NCI-H1092 (cell line): Measurements from ENCODE around the gene ABR.
A peak's percentile ranks its signal among the peaks of the same experiment; 100 is the strongest.
"Not testable (repeated sequence)": the region's sequence is repeated elsewhere in the genome, so short reads cannot be mapped to it uniquely, and the experiment has no call there.

ENCODE experiments used
- DNase-seq: peaks from one replicate; lab custom pipeline; 2025; lab: John Stamatoyannopoulos, UW

ABR gene

DNA sequence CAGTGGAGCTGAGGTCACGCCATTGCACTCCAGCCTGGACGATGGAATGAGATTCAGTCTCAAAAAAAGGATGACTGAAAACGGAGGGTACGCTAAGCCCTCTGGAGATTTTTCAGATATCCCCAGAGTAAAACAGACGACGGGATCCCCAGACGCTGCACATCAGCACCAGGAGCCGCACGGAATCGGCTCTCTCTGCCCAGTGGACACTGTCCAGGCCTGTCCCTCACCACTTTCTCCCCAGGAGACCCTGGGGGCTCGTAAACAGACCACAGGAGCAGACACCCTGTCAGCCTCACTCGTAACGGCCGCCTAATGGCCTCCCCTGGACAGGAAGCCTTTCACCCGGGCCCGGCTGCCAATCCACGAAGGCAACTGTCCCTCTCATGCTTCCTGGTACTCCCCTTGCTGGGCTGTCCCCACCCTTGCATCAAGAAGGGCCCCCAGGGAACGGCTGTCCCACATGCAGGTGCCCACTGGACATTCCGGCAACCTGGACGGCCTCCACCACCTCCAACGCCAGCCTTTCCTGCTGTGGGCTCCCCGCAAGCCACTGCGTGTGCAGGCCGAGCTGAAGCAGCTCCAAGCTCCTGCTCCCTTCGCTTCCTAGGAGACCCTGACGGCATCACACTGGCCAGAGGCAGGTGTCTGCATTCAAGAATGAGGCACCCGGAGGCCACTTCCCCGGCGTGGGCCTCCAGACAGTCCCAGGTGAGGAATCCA is 108.5 kb downstream of the ABR start:
- DNase-seq = no peak

GRCh38 chr17:1070411-1070810 is 109.4 kb downstream of the ABR start:
- no peak for DNase-seq

- no peak for DNase-seq
These were observed 109.9 kb downstream of the ABR start for GRCh38 chr17:1069847-1070246.

DNA sequence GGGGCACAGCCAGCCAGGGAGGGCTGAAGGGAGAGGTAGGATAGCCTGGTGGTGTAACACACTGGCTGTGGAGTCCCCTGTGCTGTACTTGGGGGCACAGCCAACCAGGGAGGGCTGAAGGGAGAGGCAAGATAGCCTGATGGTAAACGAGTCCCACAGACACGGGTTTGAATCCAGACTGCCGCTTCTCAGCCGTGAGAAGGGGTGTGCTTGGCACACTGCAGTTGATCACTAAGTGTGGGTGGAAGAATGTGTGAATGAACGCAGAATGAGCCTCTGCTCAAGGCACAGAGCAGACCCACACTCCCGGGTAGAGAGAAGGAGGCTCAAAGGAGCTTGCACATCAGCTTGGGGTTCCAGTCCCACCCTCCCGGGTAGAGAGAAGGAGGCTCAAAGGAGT is 111.4 kb downstream of the ABR start:
- no peak for DNase-seq

DNA sequence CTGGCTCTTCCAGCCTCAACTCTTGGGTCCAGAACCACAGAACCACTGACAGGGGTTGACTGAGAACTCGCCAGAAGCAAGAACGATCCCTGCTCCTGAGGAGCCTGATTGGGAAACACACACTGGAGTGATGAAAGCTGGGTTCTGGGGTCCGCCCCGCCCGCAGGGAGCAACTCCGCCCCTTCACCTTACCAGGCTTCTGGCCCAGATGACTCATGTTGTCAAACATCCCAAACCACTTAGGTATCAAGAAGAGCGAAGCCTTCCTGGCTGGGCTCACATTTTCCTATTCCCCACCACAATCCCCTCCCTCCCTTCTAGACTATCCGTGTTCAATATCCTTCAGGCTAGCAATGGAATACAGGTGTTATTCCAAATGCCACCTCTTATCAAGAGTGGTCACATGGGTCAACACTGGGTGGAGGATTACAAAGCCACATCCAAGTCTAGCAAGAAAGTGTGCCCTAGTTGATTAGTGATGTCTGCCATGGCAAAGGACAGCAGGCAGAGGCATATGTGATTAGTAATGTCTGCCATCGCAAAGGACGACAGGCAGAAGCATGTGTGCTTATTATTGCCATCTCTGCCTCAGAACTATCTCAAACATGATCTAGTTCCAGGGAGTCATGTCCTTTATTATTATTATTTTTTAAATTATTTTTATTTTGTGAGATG is 112.4 kb downstream of the ABR start:
- no peak for DNase-seq

DNA sequence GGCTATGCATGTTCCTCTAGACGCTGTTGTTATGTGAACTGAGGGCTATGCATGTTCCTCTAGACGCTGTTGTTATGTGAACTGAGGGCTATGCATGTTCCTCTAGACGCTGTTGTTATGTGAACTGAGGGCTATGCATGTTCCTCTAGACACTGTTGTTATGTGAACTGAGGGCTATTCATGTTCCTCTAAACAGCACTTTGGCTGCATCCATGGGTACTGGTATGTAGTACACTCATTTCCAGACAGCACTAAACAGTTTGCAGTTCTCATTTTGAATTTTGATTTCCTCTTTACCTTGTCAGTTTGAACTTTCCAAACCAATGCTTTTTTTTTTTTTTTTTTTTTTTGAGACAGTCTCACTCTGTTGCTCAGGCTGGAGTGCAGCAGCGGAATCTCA is 114.4 kb downstream of the ABR start:
- not testable (repeated sequence) for DNase-seq

GRCh38 chr17:1060991-1061390 is 118.8 kb downstream of the ABR start:
- DNase-seq = peak; percentile 66

GRCh38 chr17:1059131-1059795 is 120.5 kb downstream of the ABR start:
- no peak for DNase-seq

DNA sequence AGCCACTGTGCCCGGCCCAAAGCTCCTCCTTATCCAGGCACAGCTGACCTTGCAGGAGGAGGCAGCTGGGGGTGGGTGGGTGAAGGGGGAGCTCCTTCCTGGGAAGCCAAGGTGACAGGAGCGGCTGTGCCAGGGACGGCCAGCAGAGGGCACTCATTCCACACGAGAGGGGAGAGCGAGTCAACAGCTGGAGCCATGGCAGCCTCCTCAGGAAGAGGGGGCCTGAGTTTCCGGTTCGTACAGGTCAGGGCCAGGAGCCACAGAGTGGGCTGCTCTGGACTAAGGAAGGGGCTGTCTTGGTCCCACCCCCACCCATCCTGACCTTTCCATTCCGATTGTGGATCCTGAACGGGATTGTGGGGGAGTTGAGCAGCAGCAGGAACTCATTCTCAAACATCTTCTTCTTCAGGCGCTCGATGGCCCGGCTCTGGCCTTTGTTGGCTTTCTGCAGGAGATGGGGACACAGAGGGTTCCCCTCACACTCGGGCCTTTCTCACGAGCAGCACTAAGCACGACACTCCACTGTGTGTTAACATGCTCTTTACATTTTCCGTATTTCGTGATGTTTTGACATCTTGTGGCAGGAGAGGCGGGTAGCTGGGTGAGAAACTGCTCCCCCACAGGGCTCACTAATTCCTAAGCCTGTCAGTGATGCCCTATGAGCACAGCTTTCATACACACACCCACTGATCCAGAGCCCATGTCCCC is 121.2 kb downstream of the ABR start:
- no peak for DNase-seq

GRCh38 chr17:1056761-1057160 is 123.0 kb downstream of the ABR start:
- DNase-seq = no peak

DNA sequence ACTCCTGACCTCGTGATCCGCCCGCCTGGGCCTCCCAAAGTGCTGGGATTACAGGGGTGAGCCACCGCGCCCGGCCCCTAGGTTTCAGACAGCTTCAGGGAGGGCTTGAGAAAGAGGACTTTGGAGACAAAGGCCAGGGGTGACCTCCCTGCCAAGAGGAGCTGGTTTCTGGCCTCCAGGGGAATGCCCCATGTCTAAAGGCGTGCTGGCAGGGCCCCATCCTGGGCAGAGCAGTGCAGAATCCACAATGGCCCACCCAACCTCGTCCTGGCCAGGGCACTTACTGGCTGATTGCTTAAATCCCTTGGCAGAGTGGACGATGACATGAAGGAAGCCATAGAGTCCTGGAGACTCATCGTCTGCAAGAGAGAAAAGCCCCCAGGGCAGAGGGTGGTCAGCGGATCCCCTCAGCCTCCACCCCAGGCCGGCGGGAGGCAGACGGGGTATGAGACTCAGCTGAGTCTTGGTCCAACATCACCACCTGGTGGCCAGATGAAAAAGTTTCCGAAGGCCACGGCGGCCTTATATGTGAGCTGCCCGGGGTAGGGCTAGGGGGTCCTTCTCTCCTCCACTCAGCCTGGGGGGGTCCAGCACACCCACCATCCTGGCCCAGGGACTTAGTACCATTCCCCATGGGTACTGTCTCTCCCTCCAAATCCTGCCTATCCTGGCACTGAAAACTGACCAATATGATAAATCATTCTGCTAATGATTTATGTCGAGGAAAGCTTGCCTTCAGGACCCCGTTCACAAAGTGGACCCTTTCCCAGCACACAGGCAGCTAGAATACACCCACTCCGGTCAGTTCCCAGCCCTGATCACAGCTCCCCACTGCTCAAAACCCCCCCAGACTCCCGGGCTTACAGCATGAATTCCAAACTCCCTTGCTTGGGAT is 123.8 kb downstream of the ABR start:
- no peak for DNase-seq

- DNase-seq = no peak
These were observed 124.5 kb downstream of the ABR start for GRCh38 chr17:1055231-1055630.

- DNase-seq = no peak
These were observed 125.1 kb downstream of the ABR start for GRCh38 chr17:1054656-1055055.

- no peak for DNase-seq
These were observed 126.0 kb downstream of the ABR start for GRCh38 chr17:1053661-1054360.

- DNase-seq = no peak
These were observed 128.5 kb downstream of the ABR start for GRCh38 chr17:1050996-1051925.

- DNase-seq = no peak
These were observed 129.4 kb downstream of the ABR start for GRCh38 chr17:1050246-1050995.

DNA sequence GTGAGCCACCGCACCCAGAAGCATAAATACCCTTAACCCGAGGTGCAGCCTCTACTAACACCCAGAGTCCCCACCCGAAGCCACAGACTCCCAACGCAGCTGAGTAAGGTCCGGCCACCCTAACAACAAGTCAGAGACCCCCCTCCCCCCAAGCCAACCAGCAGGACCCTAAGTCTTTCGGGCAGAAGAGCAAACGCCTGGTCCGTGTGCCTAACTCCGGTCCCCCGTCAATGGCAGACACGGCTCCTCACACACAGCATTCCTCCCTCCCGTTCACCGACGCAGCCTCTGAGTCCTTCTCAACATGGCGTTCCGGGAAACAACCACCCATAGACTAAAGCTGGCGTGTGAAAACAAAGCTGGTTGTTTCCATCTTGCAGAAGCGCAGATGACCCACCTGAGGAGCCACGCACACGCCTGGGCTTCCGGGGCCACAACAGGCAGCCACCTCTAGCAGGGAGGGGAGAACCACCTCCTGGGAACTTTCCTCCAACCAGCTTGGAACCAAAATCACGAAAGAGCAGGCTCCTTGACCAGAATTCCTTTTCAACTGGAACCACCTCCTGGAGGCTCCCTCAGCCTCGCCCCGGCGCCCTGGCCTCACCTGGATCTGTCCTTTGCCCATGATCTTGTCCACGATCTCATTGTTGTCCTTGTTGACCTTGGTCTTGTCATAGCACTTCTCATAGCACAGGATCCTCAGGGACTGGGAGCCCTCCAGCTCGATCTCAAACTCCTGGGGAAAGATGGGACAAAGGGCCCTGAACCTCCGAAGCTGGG is 130.1 kb downstream of the ABR start:
- DNase-seq = no peak

DNA sequence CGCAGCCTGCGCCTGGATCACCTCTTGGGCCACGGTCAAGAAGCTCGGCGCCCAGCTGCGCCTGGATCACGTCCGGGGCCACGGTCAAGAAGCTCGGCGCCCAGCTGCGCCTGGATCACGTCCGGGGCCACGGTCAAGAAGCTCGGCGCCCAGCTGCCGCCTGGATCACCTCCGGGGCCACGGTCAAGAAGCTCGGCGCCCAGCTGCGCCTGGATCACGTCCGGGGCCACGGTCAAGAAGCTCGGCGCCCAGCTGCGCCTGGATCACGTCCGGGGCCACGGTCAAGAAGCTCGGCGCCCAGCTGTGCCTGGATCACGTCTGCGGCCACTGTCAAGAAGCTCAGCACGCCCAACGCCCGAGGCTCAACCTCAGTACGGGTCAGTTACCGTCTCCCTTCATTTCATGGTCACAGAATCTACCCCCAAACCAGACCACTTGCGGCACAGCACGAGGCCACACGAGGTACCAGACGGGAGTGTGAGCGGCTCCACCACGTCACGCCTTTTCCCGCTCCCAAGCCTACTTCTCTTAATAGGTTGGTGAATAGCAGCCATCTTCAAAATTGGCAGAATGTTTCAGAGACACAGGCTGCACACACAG is 131.2 kb downstream of the ABR start:
- DNase-seq = not testable (repeated sequence)
